ENCODE results near the gene PRR7. TPM values are rescaled to one million over a fixed set of nuclear protein-coding genes. Genes with fewer than 3 reads are reported as not detected.

PRR7 gene
- total RNA-seq, 1 donor from 2014 or later, result 1.2 TPM

GRCh38 chr5:177468329-177468684 is 21.7 kb downstream of the PRR7 start:
- peaks cover 0 to 24% of the 10 kb centered on the region in 2 donors for H3K36me3 ChIP-seq
- no peak for DNase-seq (ENCODE audit: extremely low spot score in 2 of 2)
- H3K27me3 ChIP-seq, result no peaks in the 10 kb centered on the region
- TF ChIP-seq POLR2A (IDR thresholded peaks at IDR 0.05) (no peak), CTCF (IDR thresholded peaks at IDR 0.05) (no peak), POLR2AphosphoS5 (IDR thresholded peaks at IDR 0.05; ENCODE audit: insufficient read depth in 1 of 2, low read depth in 1 of 2) (no peak)
- H3K4me3 ChIP-seq, result no peak overlapping the region
- H3K9me3 ChIP-seq, result no peaks in the 10 kb centered on the region
- H3K27ac ChIP-seq, result no peak overlapping the region
- intact Hi-C loops (cut with DNase I), result no loop called here
- H3K4me1 ChIP-seq, result peaks cover 42% of the 10 kb centered on the region

GRCh38 chr5:177468685-177469628 is 22.3 kb downstream of the PRR7 start:
- Histone ChIP-seq H3K9me3 (no peaks in the 10 kb centered on the region), H3K4me3 (no peak overlapping the region), H3K27me3 (no peaks in the 10 kb centered on the region), H3K27ac (peak overlapping the region; percentile 66), H3K36me3 (peaks cover 0 to 24% of the 10 kb centered on the region in 2 donors), H3K4me1 (peaks cover 44% of the 10 kb centered on the region)
- TF ChIP-seq POLR2AphosphoS5 (IDR thresholded peaks at IDR 0.05; ENCODE audit: insufficient read depth in 1 of 2, low read depth in 1 of 2) (no peak), POLR2A (IDR thresholded peaks at IDR 0.05) (no peak), CTCF (IDR thresholded peaks at IDR 0.05) (no peak)
- DNase-seq (ENCODE audit: extremely low spot score in 2 of 2), result no peak
- intact Hi-C loops (cut with DNase I), result no loop called here

- H3K4me1 ChIP-seq, result peaks cover 49% of the 10 kb centered on the region
- no peak overlapping the region for H3K4me3 ChIP-seq
- intact Hi-C loops (cut with DNase I), result no loop called here
- no peaks in the 10 kb centered on the region for H3K9me3 ChIP-seq
- H3K27ac ChIP-seq, result peak overlapping the region; percentile 66
- H3K27me3 ChIP-seq, result no peaks in the 10 kb centered on the region
- H3K36me3 ChIP-seq, result peaks cover 0 to 21% of the 10 kb centered on the region in 2 donors
- TF ChIP-seq POLR2A (IDR thresholded peaks at IDR 0.05), result no peak
- no peak for TF ChIP-seq POLR2AphosphoS5 (IDR thresholded peaks at IDR 0.05; ENCODE audit: insufficient read depth in 1 of 2, low read depth in 1 of 2)
- TF ChIP-seq CTCF (IDR thresholded peaks at IDR 0.05), result no peak
- DNase-seq (ENCODE audit: extremely low spot score in 2 of 2), result no peak
These were observed 23.3 kb downstream of the PRR7 start for GRCh38 chr5:177469750-177470525.

GRCh38 chr5:177470759-177471536 is 24.3 kb downstream of the PRR7 start:
- Histone ChIP-seq H3K27ac (peak overlapping the region; percentile 83), H3K36me3 (peaks cover 0 to 12% of the 10 kb centered on the region in 2 donors), H3K9me3 (no peaks in the 10 kb centered on the region), H3K27me3 (no peaks in the 10 kb centered on the region), H3K4me3 (peak overlapping the region in 1 of 2 donors; percentile 67), H3K4me1 (peaks cover 57% of the 10 kb centered on the region)
- TF ChIP-seq POLR2A (IDR thresholded peaks at IDR 0.05) (no peak), CTCF (IDR thresholded peaks at IDR 0.05) (no peak), POLR2AphosphoS5 (IDR thresholded peaks at IDR 0.05; ENCODE audit: insufficient read depth in 1 of 2, low read depth in 1 of 2) (no peak)
- intact Hi-C loops (cut with DNase I), result no loop called here
- no peak for DNase-seq (ENCODE audit: extremely low spot score in 2 of 2)
